IMR-90 (cell line): Measurements from ENCODE around the gene SLAMF7. TPM values are rescaled to one million over a fixed set of nuclear protein-coding genes. Genes with fewer than 3 reads are reported as not detected.

Experiments used
- ATAC-seq: fragments of 200-7000 bp; cut with Tn5 transposase; 2 replicates; pipeline ENCODE4 v1.9.1; 2020; ENCODE audit warnings: low read depth, mild to moderate bottlenecking, moderate library complexity
- BruUV-seq: library from RNA; stranded (reverse); fragments of 400-500 nt; replicated peaks from 2 replicates; lab custom pipeline; 2021; lab: Mats Ljungman, UMichigan
- CTCF ChIA-PET: fragments of 300-600 bp; formaldehyde crosslinking; extraction: SDS; loops from one replicate; lab custom pipeline; 2021; ENCODE audit warnings: antibody characterized with exemption; lab: Yijun Ruan, JAX
- POLR2A ChIA-PET: fragments of 300-600 bp; sonication (Branson Sonifier 250); formaldehyde crosslinking; loops from one replicate; lab custom pipeline; 2022; ENCODE audit warnings: antibody characterized with exemption; ENCODE audit not compliant: unreplicated experiment; lab: Charles Lee
- DNase-seq: peaks from one replicate; pipeline ENCODE4 v3.0.0; 2013
- H2AFZ ChIP-seq: replicated peaks from 2 replicates; pipeline ENCODE3; 2013; ENCODE audit warnings: low read length, mild to moderate bottlenecking; ENCODE audit not compliant: poor library complexity
- H2AK5ac ChIP-seq: 2 replicates; pipeline ENCODE4 v1.6.1; 2013; ENCODE audit warnings: low read depth, low read length, inconsistent platforms
- H2AK9ac ChIP-seq: replicated peaks from 2 replicates; pipeline ENCODE3; 2013; ENCODE audit warnings: mild to moderate bottlenecking, low read depth, low read length, moderate library complexity; ENCODE audit not compliant: poor library complexity
- H2BK120ac ChIP-seq: 2 replicates; pipeline ENCODE4 v1.6.1; 2013; ENCODE audit warnings: low read depth, low read length, inconsistent platforms
- H2BK15ac ChIP-seq: 3 replicates; pipeline ENCODE4 v1.6.1; 2013; ENCODE audit warnings: low read depth, low read length, inconsistent platforms
- H2BK20ac ChIP-seq: 2 replicates; pipeline ENCODE4 v1.6.1; 2013; ENCODE audit warnings: low read depth, mild to moderate bottlenecking, inconsistent platforms, low read length, moderate library complexity
- H2BK5ac ChIP-seq: 2 replicates; pipeline ENCODE4 v1.6.1; 2013; ENCODE audit warnings: mild to moderate bottlenecking, low read depth, low read length, inconsistent platforms; ENCODE audit not compliant: poor library complexity, severe bottlenecking
- H3K14ac ChIP-seq: replicated peaks from 2 replicates; pipeline ENCODE4 v1.6.1; 2013; ENCODE audit warnings: low read depth, low read length, inconsistent platforms
- H3K18ac ChIP-seq: 2 replicates; pipeline ENCODE4 v1.6.1; 2013; ENCODE audit warnings: low read depth, low read length, control low read depth
- H3K23ac ChIP-seq: 2 replicates; pipeline ENCODE4 v1.6.1; 2013; ENCODE audit warnings: low read depth, low read length, inconsistent platforms
- H3K27ac ChIP-seq: 2 replicates; pipeline ENCODE4 v1.5.1; 2013; ENCODE audit warnings: mild to moderate bottlenecking, control low read depth, low read length; ENCODE audit not compliant: insufficient read depth
- H3K27me3 ChIP-seq: 2 replicates; pipeline ENCODE4 v1.6.1; 2013; ENCODE audit warnings: low read length; ENCODE audit not compliant: control insufficient read depth, insufficient read depth
- H3K36me3 ChIP-seq: 2 replicates; pipeline ENCODE4 v1.6.1; 2013; ENCODE audit warnings: low read length, mixed read lengths; ENCODE audit not compliant: control insufficient read depth, insufficient read depth
- H3K4ac ChIP-seq: 2 replicates; pipeline ENCODE4 v1.6.1; 2013; ENCODE audit warnings: low read depth, low read length, inconsistent platforms
- H3K4me1 ChIP-seq: 2 replicates; pipeline ENCODE4 v1.6.1; 2013; ENCODE audit warnings: low read length, mixed read lengths; ENCODE audit not compliant: control insufficient read depth, insufficient read depth
- H3K4me2 ChIP-seq: 2 replicates; pipeline ENCODE4 v1.6.1; 2013; ENCODE audit warnings: low read depth, mild to moderate bottlenecking, control low read depth, low read length, moderate library complexity
- H3K4me3 ChIP-seq: 2 replicates; pipeline ENCODE4 v1.5.1; 2013; ENCODE audit warnings: low read depth, mild to moderate bottlenecking, control low read depth, low read length, moderate library complexity; ENCODE audit not compliant: insufficient read depth
- H3K56ac ChIP-seq: 2 replicates; pipeline ENCODE4 v1.6.1; 2013; ENCODE audit warnings: low read length, inconsistent platforms; ENCODE audit not compliant: insufficient read depth; ENCODE audit errors: extremely low read depth
- H3K79me1 ChIP-seq, 2 experiments: 2 replicates each; pipeline ENCODE4 v1.6.1; 2013; ENCODE audit warnings: low read length in 2 of 2, inconsistent platforms in 1 of 2, low read depth in 1 of 2
- H3K9ac ChIP-seq: 2 replicates; pipeline ENCODE4 v1.6.1; 2013; ENCODE audit warnings: low read depth, low read length, control low read depth
- H3K9me1 ChIP-seq: 2 replicates; pipeline ENCODE4 v1.6.1; 2013; ENCODE audit warnings: low read length, inconsistent platforms; ENCODE audit not compliant: insufficient read depth
- H3K9me3 ChIP-seq: 2 replicates; pipeline ENCODE4 v1.6.1; 2013; ENCODE audit warnings: low read length; ENCODE audit not compliant: control insufficient read depth, insufficient read depth
- H4K20me1 ChIP-seq: 2 replicates; pipeline ENCODE4 v1.6.1; 2013; ENCODE audit warnings: low read length, inconsistent platforms; ENCODE audit not compliant: insufficient read depth
- H4K5ac ChIP-seq: 2 replicates; pipeline ENCODE4 v1.6.1; 2013; ENCODE audit warnings: mild to moderate bottlenecking, low read depth, low read length, control low read depth
- H4K8ac ChIP-seq, 2 experiments: 2 replicates each; pipeline ENCODE4 v1.6.1; 2013; ENCODE audit warnings: low read depth in 2 of 2, low read length in 2 of 2, control low read depth in 1 of 2, inconsistent platforms in 1 of 2
- H4K91ac ChIP-seq: 2 replicates; pipeline ENCODE4 v1.6.1; 2013; ENCODE audit warnings: low read depth, low read length, inconsistent platforms; ENCODE audit not compliant: insufficient read depth
- BHLHE40 ChIP-seq: fragments of 150-350 bp; IDR thresholded peaks from 2 replicates; pipeline ENCODE4 v1.6.1; 2016; ENCODE audit warnings: mild to moderate bottlenecking, low read depth, low read length
- CHD1 ChIP-seq: IDR thresholded peaks from 2 replicates; pipeline ENCODE4 v1.6.1; 2012; ENCODE audit warnings: low read depth, low read length, improper control_type of control experiment
- MAFK ChIP-seq: IDR thresholded peaks from 2 replicates; pipeline ENCODE4 v1.6.1; 2012; ENCODE audit warnings: low read depth, low read length, improper control_type of control experiment
- MXI1 ChIP-seq: IDR thresholded peaks from 2 replicates; pipeline ENCODE4 v1.6.1; 2012; ENCODE audit warnings: low read depth, mild to moderate bottlenecking, low read length, moderate library complexity, borderline replicate concordance
- NFE2L2 ChIP-seq: fragments of 150-350 bp; IDR thresholded peaks from 2 replicates; pipeline ENCODE4 v1.6.1; 2016; ENCODE audit warnings: low read depth, mild to moderate bottlenecking, low read length
- POLR2A ChIP-seq: IDR thresholded peaks from 2 replicates; pipeline ENCODE4 v1.6.1; 2012; ENCODE audit warnings: mild to moderate bottlenecking, low read depth, low read length
- RCOR1 ChIP-seq: IDR thresholded peaks from 2 replicates; pipeline ENCODE4 v1.6.1; 2012; ENCODE audit warnings: mild to moderate bottlenecking, low read length, improper control_type of control experiment; ENCODE audit not compliant: insufficient replicate concordance
- USF2 ChIP-seq: fragments of 150-350 bp; IDR thresholded peaks from 2 replicates; pipeline ENCODE4 v1.6.1; 2017; ENCODE audit warnings: mild to moderate bottlenecking, antibody characterized with exemption, low read length, low read depth
- WGBS, 2 experiments: methylation state at CpG; one replicate each; pipeline versions ENCODE4 v1.1.5 to v1.1.7; 2013; ENCODE audit warnings: missing lambda C conversion rate in 2 of 2; ENCODE audit not compliant: insufficient read length in 1 of 2; ENCODE audit errors: extremely low coverage in 2 of 2; 5-methylcytosine and 5-hydroxymethylcytosine counted together
- dilution Hi-C: fragments of 300-500 bp; cut with HindIII; formaldehyde crosslinking; loops from one replicate; pipeline ENCODE4 v1.14.3; 2018; ENCODE audit warnings: low sequenced_read_pairs; ENCODE audit not compliant: unreplicated experiment
- in situ Hi-C: fragments of 300-500 bp; cut with MboI; formaldehyde crosslinking; loops from 3 replicates; pipeline ENCODE4 v1.14.3; 2019; ENCODE audit warnings: low sequenced_read_pairs, inconsistent platforms, mixed read lengths
- intact Hi-C: fragments of 100-400 bp; cut with micrococcal nuclease; formaldehyde crosslinking; loops from 2 replicates; pipeline ENCODE4 v1.10.0; 2022
- polyA plus RNA-seq, 3 experiments: library from polyadenylated mRNA; depleted of rRNA; stranded (reverse); fragments of >200 nt; gene quantifications; 2 replicates each; pipeline ENCODE4 v1.2.3, GENCODE V29; 2012; ENCODE audit warnings: low replicate concordance in 1 of 3
- total RNA-seq: library from RNA; depleted of rRNA; stranded (reverse); fragments of >200 nt; gene quantifications from 2 replicates; pipeline ENCODE4 v1.2.3, GENCODE V29; 2012

Gene SLAMF7
- total and polyA plus RNA-seq, 2 of the 4 experiments (the other 2 are of a cell fraction), result not detected

- TF ChIP-seq CHD1 (no peak), BHLHE40 (no peak), MXI1 (no peak), POLR2A (no peak), MAFK (no peak), NFE2L2 (no peak), RCOR1 (no peak), USF2 (no peak)
- Histone ChIP-seq H3K9me1 (no peaks in the 10 kb centered on the region), H3K79me1 (no peaks in the 10 kb centered on the region), H3K4ac (no peak overlapping the region), H3K56ac (no peak overlapping the region), H2BK120ac (no peak overlapping the region), H3K36me3 (no peaks in the 10 kb centered on the region), H3K27me3 (no peaks in the 10 kb centered on the region), H3K18ac (no peak overlapping the region), H3K4me3 (no peak overlapping the region), H2BK15ac (no peak overlapping the region), H3K27ac (no peak overlapping the region), H4K20me1 (no peaks in the 10 kb centered on the region), H3K23ac (no peak overlapping the region), H4K8ac (no peak overlapping the region), H4K5ac (no peak overlapping the region), H2BK5ac (no peak overlapping the region), H3K9me3 (no peaks in the 10 kb centered on the region), H2BK20ac (no peak overlapping the region), H3K14ac (no peak overlapping the region), H3K4me2 (no peak overlapping the region), H2AK5ac (no peak overlapping the region), H3K9ac (no peak overlapping the region), H2AK9ac (no peak overlapping the region), H4K91ac (no peak overlapping the region), H2AFZ (no peak overlapping the region), H3K4me1 (no peaks in the 10 kb centered on the region)
- BruUV-seq, result no TSS peak
- DNase-seq (no peak), ATAC-seq (no peak)
- dilution Hi-C loops (no loop called here), in situ Hi-C loops (no loop called here), intact Hi-C loops (no loop called here)
- ChIA-PET POLR2A (no interaction called here), CTCF (interaction anchor here (0.6 kb wide), 1 partner anchor 436 kb away, joined by 3 read pairs; no protein-coding TSS in a partner anchor)
- 75% methylated on average over 2 of the region's 11 CpGs; no CpG with 5 or more reads in 1 of the 2 experiments for WGBS, 2 experiments
These were observed 50.1 kb downstream of the SLAMF7 start for GRCh38 chr1:160789051-160789701.
